Measurements from ENCODE around the gene CRABP2.

Gene CRABP2

GRCh38 chr1:156655904-156656516, 49.4 kb downstream of the CRABP2 start:
- H4K20me1 ChIP-seq (ENCODE audit: insufficient read depth, low read length) = peaks cover 22% of the 10 kb centered on the region; the same call in 1 of the 2 replicates
- H3K79me2 ChIP-seq (ENCODE audit: insufficient read depth, low read length) = no peaks in the 10 kb centered on the region
- no peak overlapping the region for H3K4me2 ChIP-seq (ENCODE audit: insufficient read depth, low read length)
- no peak overlapping the region for H2AFZ ChIP-seq (ENCODE audit: low read depth, low read length)
- peaks cover 18% of the 10 kb centered on the region for H3K4me1 ChIP-seq (ENCODE audit: insufficient read depth, low read length)
- H3K4me3 ChIP-seq (ENCODE audit: low read depth in 1 of 2, low read length in 2 of 2) = no peak overlapping the region
- H3K27ac ChIP-seq (ENCODE audit: low read length) = no peak overlapping the region
- H3K36me3 ChIP-seq (ENCODE audit: insufficient read depth, low read length) = no peaks in the 10 kb centered on the region
- TF ChIP-seq, protein P1, sequence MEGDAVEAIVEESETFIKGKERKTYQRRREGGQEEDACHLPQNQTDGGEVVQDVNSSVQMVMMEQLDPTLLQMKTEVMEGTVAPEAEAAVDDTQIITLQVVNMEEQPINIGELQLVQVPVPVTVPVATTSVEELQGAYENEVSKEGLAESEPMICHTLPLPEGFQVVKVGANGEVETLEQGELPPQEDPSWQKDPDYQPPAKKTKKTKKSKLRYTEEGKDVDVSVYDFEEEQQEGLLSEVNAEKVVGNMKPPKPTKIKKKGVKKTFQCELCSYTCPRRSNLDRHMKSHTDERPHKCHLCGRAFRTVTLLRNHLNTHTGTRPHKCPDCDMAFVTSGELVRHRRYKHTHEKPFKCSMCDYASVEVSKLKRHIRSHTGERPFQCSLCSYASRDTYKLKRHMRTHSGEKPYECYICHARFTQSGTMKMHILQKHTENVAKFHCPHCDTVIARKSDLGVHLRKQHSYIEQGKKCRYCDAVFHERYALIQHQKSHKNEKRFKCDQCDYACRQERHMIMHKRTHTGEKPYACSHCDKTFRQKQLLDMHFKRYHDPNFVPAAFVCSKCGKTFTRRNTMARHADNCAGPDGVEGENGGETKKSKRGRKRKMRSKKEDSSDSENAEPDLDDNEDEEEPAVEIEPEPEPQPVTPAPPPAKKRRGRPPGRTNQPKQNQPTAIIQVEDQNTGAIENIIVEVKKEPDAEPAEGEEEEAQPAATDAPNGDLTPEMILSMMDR (IDR thresholded peaks at IDR 0.05; ENCODE audit: borderline replicate concordance, extremely low read depth, low read length, poor library complexity, severe bottlenecking) = no peak
- no peak for TF ChIP-seq EZH2 (IDR thresholded peaks at IDR 0.05; ENCODE audit: borderline replicate concordance, low read depth, low read length, severe bottlenecking)
- DNase-seq (no peak), ATAC-seq (ENCODE audit: insufficient read depth, low read depth) (no peak)
- H3K9me3 ChIP-seq (ENCODE audit: insufficient read depth, low read length, severe bottlenecking) = no peaks in the 10 kb centered on the region
- peaks cover 4% of the 10 kb centered on the region for H3K27me3 ChIP-seq (ENCODE audit: insufficient read depth, low read length, poor library complexity)
- H3K9ac ChIP-seq (ENCODE audit: low read depth, low read length) = no peak overlapping the region

GRCh38 chr1:156655151-156655903, 50.1 kb downstream of the CRABP2 start:
- H3K9ac ChIP-seq (ENCODE audit: low read depth, low read length) = no peak overlapping the region
- TF ChIP-seq, protein P1 (IDR thresholded peaks at IDR 0.05; ENCODE audit: borderline replicate concordance, extremely low read depth, low read length, poor library complexity, severe bottlenecking) = no peak
- no peak for TF ChIP-seq EZH2 (IDR thresholded peaks at IDR 0.05; ENCODE audit: borderline replicate concordance, low read depth, low read length, severe bottlenecking)
- H3K79me2 ChIP-seq (ENCODE audit: insufficient read depth, low read length) = no peaks in the 10 kb centered on the region
- peaks cover 22% of the 10 kb centered on the region; the same call in 1 of the 2 replicates for H4K20me1 ChIP-seq (ENCODE audit: insufficient read depth, low read length)
- no peaks in the 10 kb centered on the region for H3K9me3 ChIP-seq (ENCODE audit: insufficient read depth, low read length, severe bottlenecking)
- ATAC-seq (ENCODE audit: insufficient read depth, low read depth) = no peak
- peaks cover 4% of the 10 kb centered on the region for H3K27me3 ChIP-seq (ENCODE audit: insufficient read depth, low read length, poor library complexity)
- H2AFZ ChIP-seq (ENCODE audit: low read depth, low read length) = no peak overlapping the region
- no peaks in the 10 kb centered on the region for H3K36me3 ChIP-seq (ENCODE audit: insufficient read depth, low read length)
- no peak overlapping the region for H3K27ac ChIP-seq (ENCODE audit: low read length)
- no peak for DNase-seq
- H3K4me1 ChIP-seq (ENCODE audit: insufficient read depth, low read length) = peaks cover 17% of the 10 kb centered on the region
- no peak overlapping the region for H3K4me2 ChIP-seq (ENCODE audit: insufficient read depth, low read length)
- no peak overlapping the region for H3K4me3 ChIP-seq (ENCODE audit: low read depth in 1 of 2, low read length in 2 of 2)

- H3K9me3 ChIP-seq (ENCODE audit: insufficient read depth, low read length, severe bottlenecking) = no peaks in the 10 kb centered on the region
- H3K27ac ChIP-seq (ENCODE audit: low read length) = no peak overlapping the region
- no peaks in the 10 kb centered on the region for H3K79me2 ChIP-seq (ENCODE audit: insufficient read depth, low read length)
- no peak overlapping the region for H2AFZ ChIP-seq (ENCODE audit: low read depth, low read length)
- H3K27me3 ChIP-seq (ENCODE audit: insufficient read depth, low read length, poor library complexity) = peaks cover 4% of the 10 kb centered on the region
- no peak overlapping the region for H3K4me3 ChIP-seq (ENCODE audit: low read depth in 1 of 2, low read length in 2 of 2)
- H3K36me3 ChIP-seq (ENCODE audit: insufficient read depth, low read length) = no peaks in the 10 kb centered on the region
- no peak for ATAC-seq (ENCODE audit: insufficient read depth, low read depth)
- H4K20me1 ChIP-seq (ENCODE audit: insufficient read depth, low read length) = peaks cover 22% of the 10 kb centered on the region; the same call in 1 of the 2 replicates
- H3K4me2 ChIP-seq (ENCODE audit: insufficient read depth, low read length) = no peak overlapping the region
- no peak overlapping the region for H3K9ac ChIP-seq (ENCODE audit: low read depth, low read length)
- DNase-seq = no peak
- H3K4me1 ChIP-seq (ENCODE audit: insufficient read depth, low read length) = peaks cover 11% of the 10 kb centered on the region
- no peak for TF ChIP-seq EZH2 (IDR thresholded peaks at IDR 0.05; ENCODE audit: borderline replicate concordance, low read depth, low read length, severe bottlenecking)
- TF ChIP-seq, protein P1 (IDR thresholded peaks at IDR 0.05; ENCODE audit: borderline replicate concordance, extremely low read depth, low read length, poor library complexity, severe bottlenecking) = no peak
Observed at GRCh38 chr1:156654700-156655099, 50.7 kb downstream of the CRABP2 start.
